HEK293 (cell line): Measurements from ENCODE around the gene ARMH2.

ENCODE experiments used
- CTCF ChIA-PET: fragments of 350-600 bp; formaldehyde crosslinking; extraction: SDS; loops from one replicate; lab custom pipeline; 2021; ENCODE audit warnings: antibody characterized with exemption; lab: Yijun Ruan, JAX
- POLR2A ChIA-PET: fragments of 300-600 bp; formaldehyde crosslinking; extraction: SDS; loops from one replicate; lab custom pipeline; 2020; ENCODE audit warnings: antibody characterized with exemption, inconsistent platforms; lab: Yijun Ruan, JAX
- H3K27ac ChIP-seq: fragments of 200-500 bp; sonication (Bioruptor generic); 2 replicates; pipeline ENCODE4 v1.5.1; 2014; ENCODE audit warnings: low read depth, low read length, control low read depth, inconsistent platforms; ENCODE audit errors: extremely low read depth
- H3K36me3 ChIP-seq, 2 experiments: fragments of 200-500 bp in 1 of 2; sonication (Bioruptor generic) in 1 of 2; 1 replicate in 1 of 2; 2 replicates in 1 of 2; pipeline ENCODE4 v1.5.1; 2014 to 2017; ENCODE audit warnings: inconsistent platforms in 2 of 2, low read length in 2 of 2; ENCODE audit not compliant: control insufficient read depth in 2 of 2, insufficient read depth in 1 of 2
- H3K4me1 ChIP-seq: fragments of 200-500 bp; sonication (Bioruptor generic); 2 replicates; pipeline ENCODE4 v1.5.1; 2014; ENCODE audit warnings: mild to moderate bottlenecking, low read length, inconsistent platforms; ENCODE audit not compliant: control insufficient read depth, insufficient read depth
- H3K4me3 ChIP-seq: 2 replicates; pipeline ENCODE4 v1.5.1; 2011; ENCODE audit warnings: low read depth, mild to moderate bottlenecking, control low read depth, low read length, moderate library complexity
- H3K9me3 ChIP-seq: fragments of 200-500 bp; sonication (Bioruptor generic); 2 replicates; pipeline ENCODE4 v1.5.1; 2014; ENCODE audit warnings: low read depth, low read length, inconsistent platforms; ENCODE audit not compliant: control insufficient read depth, insufficient read depth
- BCL11A ChIP-seq: fragments of 450-650 bp; formaldehyde crosslinking; IDR thresholded peaks from 2 replicates; pipeline ENCODE4 v1.5.1; 2016; ENCODE audit warnings: low read depth, missing biosample characterization, missing genetic modification characterization
- BCL11B ChIP-seq: fragments of 450-650 bp; formaldehyde crosslinking; IDR thresholded peaks from 2 replicates; pipeline ENCODE4 v1.5.1; 2016; ENCODE audit warnings: low read depth, missing biosample characterization, missing genetic modification characterization
- GLIS2 ChIP-seq: fragments of 450-650 bp; formaldehyde crosslinking; IDR thresholded peaks from 2 replicates; pipeline ENCODE4 v1.5.1; 2016; ENCODE audit warnings: missing biosample characterization, missing genetic modification characterization
- KLF1 ChIP-seq: fragments of 450-650 bp; formaldehyde crosslinking; IDR thresholded peaks from 2 replicates; pipeline ENCODE4 v1.5.1; 2016; ENCODE audit warnings: missing biosample characterization, missing genetic modification characterization
- KLF7 ChIP-seq: fragments of 450-650 bp; formaldehyde crosslinking; IDR thresholded peaks from 2 replicates; pipeline ENCODE4 v1.5.1; 2016; ENCODE audit warnings: missing biosample characterization, missing genetic modification characterization, borderline replicate concordance
- KLF8 ChIP-seq: fragments of 450-650 bp; formaldehyde crosslinking; IDR thresholded peaks from 2 replicates; pipeline ENCODE4 v1.5.1; 2016; ENCODE audit warnings: missing biosample characterization, missing genetic modification characterization
- OSR2 ChIP-seq: fragments of 450-650 bp; formaldehyde crosslinking; IDR thresholded peaks from 2 replicates; pipeline ENCODE4 v1.5.1; 2016; ENCODE audit warnings: missing biosample characterization, missing genetic modification characterization
- PRDM1 ChIP-seq: fragments of 450-650 bp; formaldehyde crosslinking; IDR thresholded peaks from 2 replicates; pipeline ENCODE4; 2016; ENCODE audit warnings: missing biosample characterization, missing genetic modification characterization
- SCRT2 ChIP-seq: fragments of 450-650 bp; formaldehyde crosslinking; IDR thresholded peaks from 2 replicates; pipeline ENCODE4 v1.5.1; 2016; ENCODE audit warnings: missing biosample characterization, missing genetic modification characterization
- SP7 ChIP-seq: fragments of 450-650 bp; formaldehyde crosslinking; IDR thresholded peaks from 2 replicates; pipeline ENCODE4 v1.5.1; 2016; ENCODE audit warnings: missing biosample characterization, missing genetic modification characterization
- ZFHX2 ChIP-seq: fragments of 450-650 bp; formaldehyde crosslinking; conservative IDR thresholded peaks from 2 replicates; pipeline ENCODE4 v1.5.1; 2016; ENCODE audit warnings: missing biosample characterization, missing genetic modification characterization
- ZNF121 ChIP-seq: fragments of 450-650 bp; formaldehyde crosslinking; IDR thresholded peaks from 2 replicates; pipeline ENCODE4 v1.5.1; 2016; ENCODE audit warnings: missing biosample characterization, missing genetic modification characterization
- ZNF132 ChIP-seq: fragments of 450-650 bp; formaldehyde crosslinking; IDR thresholded peaks from 2 replicates; pipeline ENCODE4 v1.5.1; 2017; ENCODE audit warnings: missing biosample characterization, missing genetic modification characterization, borderline replicate concordance
- ZNF138 ChIP-seq: fragments of 450-650 bp; formaldehyde crosslinking; IDR thresholded peaks from 2 replicates; pipeline ENCODE4 v1.5.1; 2016; ENCODE audit warnings: missing biosample characterization, missing genetic modification characterization, borderline replicate concordance
- ZNF157 ChIP-seq: fragments of 450-650 bp; formaldehyde crosslinking; IDR thresholded peaks from 2 replicates; pipeline ENCODE4 v1.5.1; 2016; ENCODE audit warnings: missing biosample characterization, missing genetic modification characterization
- ZNF302 ChIP-seq: fragments of 450-650 bp; formaldehyde crosslinking; IDR thresholded peaks from 2 replicates; pipeline ENCODE4 v1.5.1; 2016; ENCODE audit warnings: missing biosample characterization, missing genetic modification characterization, low read depth
- ZNF341 ChIP-seq: fragments of 450-650 bp; formaldehyde crosslinking; IDR thresholded peaks from 2 replicates; pipeline ENCODE4; 2016; ENCODE audit warnings: low read depth, missing biosample characterization, missing genetic modification characterization
- ZNF366 ChIP-seq: fragments of 450-650 bp; formaldehyde crosslinking; conservative IDR thresholded peaks from 2 replicates; pipeline ENCODE4 v1.5.1; 2016; ENCODE audit warnings: missing biosample characterization, missing genetic modification characterization
- ZNF514 ChIP-seq: fragments of 450-650 bp; formaldehyde crosslinking; IDR thresholded peaks from 2 replicates; pipeline ENCODE4 v1.5.1; 2016; ENCODE audit warnings: missing biosample characterization, missing genetic modification characterization
- ZNF518A ChIP-seq: fragments of 450-650 bp; formaldehyde crosslinking; conservative IDR thresholded peaks from 2 replicates; pipeline ENCODE4 v1.5.1; 2016; ENCODE audit warnings: low read depth, missing biosample characterization, missing genetic modification characterization
- ZNF624 ChIP-seq: fragments of 450-650 bp; formaldehyde crosslinking; IDR thresholded peaks from 2 replicates; pipeline ENCODE4 v1.5.1; 2017; ENCODE audit warnings: missing biosample characterization, missing genetic modification characterization
- ZNF658 ChIP-seq: fragments of 450-650 bp; formaldehyde crosslinking; IDR thresholded peaks from 2 replicates; pipeline ENCODE4; 2016; ENCODE audit warnings: missing biosample characterization, missing genetic modification characterization
- ZNF701 ChIP-seq: fragments of 450-650 bp; formaldehyde crosslinking; IDR thresholded peaks from 2 replicates; pipeline ENCODE4 v1.5.1; 2016; ENCODE audit warnings: missing biosample characterization, missing genetic modification characterization
- ZNF707 ChIP-seq: fragments of 450-650 bp; formaldehyde crosslinking; IDR thresholded peaks from 2 replicates; pipeline ENCODE4 v1.5.1; 2016; ENCODE audit warnings: missing biosample characterization, missing genetic modification characterization
- ZNF843 ChIP-seq: fragments of 450-650 bp; formaldehyde crosslinking; IDR thresholded peaks from 2 replicates; pipeline ENCODE4 v1.5.1; 2016; ENCODE audit warnings: missing biosample characterization, missing genetic modification characterization
- ZSCAN16 ChIP-seq: fragments of 450-650 bp; formaldehyde crosslinking; IDR thresholded peaks from 2 replicates; pipeline ENCODE4 v1.5.1; 2016; ENCODE audit warnings: missing biosample characterization, missing genetic modification characterization
- TF ChIP-seq, protein P1 (sequence below): fragments of 450-650 bp; formaldehyde crosslinking; IDR thresholded peaks from 2 replicates; pipeline ENCODE4; 2016; ENCODE audit warnings: missing biosample characterization, missing genetic modification characterization

The ARMH2 gene

DNA sequence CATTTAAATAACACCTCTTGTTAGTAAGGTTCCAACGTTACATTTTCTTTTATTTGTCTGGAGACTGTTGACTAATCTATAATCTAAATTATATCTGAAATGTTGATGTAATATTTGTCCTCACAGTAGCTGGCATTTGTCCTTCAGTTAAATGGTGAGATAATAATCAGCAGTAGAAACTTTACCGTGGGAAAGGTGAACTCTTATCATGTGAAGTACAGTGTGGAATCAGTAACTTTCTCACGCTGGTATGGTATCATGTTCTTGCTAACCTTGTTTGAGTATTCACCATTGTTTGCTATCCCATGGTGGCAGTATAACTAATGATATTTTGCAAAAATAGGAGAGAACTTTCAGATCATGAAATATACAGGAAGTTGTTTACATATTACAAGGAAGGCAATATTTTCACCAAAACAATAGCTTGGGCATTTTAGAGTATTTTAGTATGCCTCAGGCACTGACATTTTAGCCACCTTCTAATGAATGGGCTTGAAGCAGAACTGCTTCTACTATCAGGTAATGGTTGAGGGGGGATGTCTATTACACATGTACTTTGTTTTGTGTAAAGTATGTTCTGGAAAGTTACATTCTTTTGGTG lies 19.2 kb downstream of the ARMH2 start:
- peaks cover 11% of the 10 kb centered on the region for H3K4me1 ChIP-seq
- ChIA-PET POLR2A (interaction anchor here (0.9 kb wide), 1 partner anchor 132 kb away, joined by 3 read pairs; no protein-coding TSS in a partner anchor), CTCF (interaction anchor here (0.6 to 1.7 kb wide), 8 partner anchors 12 to 496 kb away, joined by 3 to 6 read pairs (median 4); no protein-coding TSS in a partner anchor)
- 0 out of 2 replicates have a peak, but pooled peaks have one; percentile 31 for TF ChIP-seq PRDM1
- TF ChIP-seq OSR2 (tag by site-specific recombination): peak; percentile 67
- TF ChIP-seq SCRT2 (tag by site-specific recombination): no peak
- H3K4me3 ChIP-seq: no peak overlapping the region
- peaks cover 39 to 73% of the 10 kb centered on the region in 2 experiments for H3K36me3 ChIP-seq
- H3K9me3 ChIP-seq: no peaks in the 10 kb centered on the region
- H3K27ac ChIP-seq: no peak overlapping the region

DNA sequence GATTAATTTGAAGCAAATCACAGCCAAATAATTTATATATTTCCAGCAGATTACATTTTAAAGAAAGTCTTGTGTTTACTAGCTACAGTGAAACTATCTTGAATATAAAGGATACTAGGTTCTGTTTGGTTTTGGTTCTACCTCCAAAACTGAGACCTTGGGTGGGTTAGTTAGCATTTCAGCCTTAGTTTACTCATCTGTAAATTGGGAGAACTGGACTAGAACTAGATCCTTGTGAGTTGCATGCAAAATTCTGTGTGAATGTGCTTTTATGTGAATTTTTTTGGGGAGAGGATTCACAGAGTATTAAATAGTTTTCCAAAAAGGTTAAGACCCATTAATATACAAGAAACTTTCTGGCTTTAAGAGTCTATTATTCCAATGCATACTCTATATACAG lies 19.8 kb downstream of the ARMH2 start:
- peaks cover 11% of the 10 kb centered on the region for H3K4me1 ChIP-seq
- H3K4me3 ChIP-seq: no peak overlapping the region; the same call in 1 of the 2 replicates
- POLR2A ChIA-PET: interaction anchor here (1.3 kb wide), 1 partner anchor 10 kb away, joined by 4 read pairs; no protein-coding TSS in a partner anchor
- no peaks in the 10 kb centered on the region for H3K9me3 ChIP-seq
- no peak overlapping the region for H3K27ac ChIP-seq
- TF ChIP-seq BCL11A (tag by site-specific recombination) (no peak), ZNF341 (no peak), ZNF121 (no peak), ZNF514 (no peak)
- peaks cover 34 to 67% of the 10 kb centered on the region in 2 experiments for H3K36me3 ChIP-seq
- CTCF ChIA-PET: interaction anchor here (0.6 to 1.7 kb wide), 7 partner anchors 13 to 496 kb away, joined by 3 to 6 read pairs (median 5); no protein-coding TSS in a partner anchor

DNA sequence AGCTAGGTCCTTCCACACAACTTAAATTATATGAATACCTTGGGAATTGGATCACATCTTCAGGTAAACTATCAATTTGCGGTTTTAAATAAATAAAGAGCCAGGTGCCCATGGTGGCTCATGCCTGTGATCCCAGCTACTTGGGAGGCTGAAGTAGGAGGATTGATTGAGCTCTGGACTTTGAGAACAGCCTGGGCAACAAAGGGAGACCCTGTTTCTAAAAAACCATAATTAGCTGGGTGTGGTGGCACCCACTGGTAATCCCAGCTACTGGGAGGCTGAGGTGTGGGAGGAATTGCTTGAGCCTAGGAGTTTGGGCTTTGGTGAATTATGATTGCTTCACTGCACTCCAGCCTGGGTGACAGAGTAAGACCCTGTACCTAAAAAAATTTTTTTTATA lies 20.6 kb downstream of the ARMH2 start:
- CTCF ChIA-PET: interaction anchor here (0.8 to 1.7 kb wide), 6 partner anchors 82 to 293 kb away, joined by 3 to 6 read pairs (median 4); no protein-coding TSS in a partner anchor
- TF ChIP-seq ZNF624 (tag by site-specific recombination) (no peak), ZNF157 (tag by site-specific recombination) (no peak), ZNF518A (tag by site-specific recombination) (no peak), ZNF707 (tag by site-specific recombination) (no peak), SP7 (tag by site-specific recombination) (peak; percentile 77), ZNF658 (tag by site-specific recombination) (no peak), GLIS2 (no peak), KLF8 (no peak), ZNF843 (tag by site-specific recombination) (no peak), BCL11A (tag by site-specific recombination) (no peak), KLF1 (peak; percentile 47), ZNF302 (no peak), PRDM1 (no peak), ZNF366 (tag by site-specific recombination) (no peak), BCL11B (tag by site-specific recombination) (no peak), ZFHX2 (tag by site-specific recombination) (peak; percentile 76), ZNF701 (tag by site-specific recombination) (no peak), ZNF138 (tag by site-specific recombination) (no peak), ZSCAN16 (no peak), ZNF132 (no peak), KLF7 (no peak)
- TF ChIP-seq, protein P1, sequence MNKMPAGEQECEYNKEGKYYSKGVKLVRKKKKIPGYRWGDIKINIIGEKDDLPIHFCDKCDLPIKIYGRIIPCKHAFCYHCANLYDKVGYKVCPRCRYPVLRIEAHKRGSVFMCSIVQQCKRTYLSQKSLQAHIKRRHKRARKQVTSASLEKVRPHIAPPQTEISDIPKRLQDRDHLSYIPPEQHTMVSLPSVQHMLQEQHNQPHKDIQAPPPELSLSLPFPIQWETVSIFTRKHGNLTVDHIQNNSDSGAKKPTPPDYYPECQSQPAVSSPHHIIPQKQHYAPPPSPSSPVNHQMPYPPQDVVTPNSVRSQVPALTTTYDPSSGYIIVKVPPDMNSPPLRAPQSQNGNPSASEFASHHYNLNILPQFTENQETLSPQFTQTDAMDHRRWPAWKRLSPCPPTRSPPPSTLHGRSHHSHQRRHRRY (tag by site-specific recombination): no peak

More for the DNA sequence above, 20.6 kb downstream of the ARMH2 start:
- no peaks in the 10 kb centered on the region for H3K9me3 ChIP-seq
- POLR2A ChIA-PET: interaction anchor here (1.3 kb wide), 1 partner anchor 11 kb away, joined by 4 read pairs; no protein-coding TSS in a partner anchor
- peaks cover 11% of the 10 kb centered on the region for H3K4me1 ChIP-seq
- H3K4me3 ChIP-seq: peak overlapping the region; percentile 7; the same call in 1 of the 2 replicates
- H3K36me3 ChIP-seq: peaks cover 33 to 60% of the 10 kb centered on the region in 2 experiments
- no peak overlapping the region for H3K27ac ChIP-seq
